K562 (cell line): ENCODE measurements around the gene FAM50A. TPM values are rescaled to one million over a fixed set of nuclear protein-coding genes. Genes with fewer than 3 reads are reported as not detected.

Source experiments
- ATAC-seq: fragments of 200-7000 bp; cut with Tn5 transposase; 3 replicates; pipeline ENCODE4 v1.9.1; 2020; ENCODE audit warnings: moderate library complexity
- BruUV-seq: library from RNA; stranded (reverse); fragments of 400-500 nt; replicated peaks from 2 replicates; lab custom pipeline; 2021; lab: Mats Ljungman, UMichigan
- CTCF ChIA-PET: fragments of 300-600 bp; formaldehyde crosslinking; extraction: SDS; loops from one replicate; lab custom pipeline; 2021; ENCODE audit warnings: low intra/inter-chr PET ratio; lab: Yijun Ruan, JAX
- POLR2A ChIA-PET: fragments of 300-600, 350-650 bp; sonication (Branson Sonifier 250); formaldehyde crosslinking; extraction: SDS; loops from one replicate; lab custom pipeline; 2021; ENCODE audit warnings: antibody characterized with exemption, inconsistent platforms; lab: Yijun Ruan, JAX
- DNase-seq, 4 experiments: peaks; one replicate each; pipeline versions ENCODE4 v3.0.0 to v3.0.0-alpha.2; 2011 to 2018; ENCODE audit warnings: low spot score in 3 of 4, mixed read lengths in 3 of 4; ENCODE audit errors: extremely low read depth in 1 of 4
- FAIRE-seq: peaks from 2 replicates; lab custom pipeline; 2011; peaks lifted over from hg19 to GRCh38; lab: Jason Lieb, UNC
- H2AFZ ChIP-seq: 2 replicates; pipeline ENCODE4 v1.6.0; 2011; ENCODE audit warnings: low read depth, low read length, control low read depth, inconsistent platforms
- H3K27ac ChIP-seq: fragments of 200-600 bp; 3 replicates; pipeline ENCODE4 v1.8.0; 2011; ENCODE audit warnings: low read depth, mild to moderate bottlenecking, control low read depth, inconsistent platforms, low read length, moderate library complexity, mixed read lengths; ENCODE audit errors: extremely low read depth
- H3K27me3 ChIP-seq, 2 experiments: fragments of 300-600 bp in 1 of 2; 2 replicates in 1 of 2; 3 replicates in 1 of 2; pipeline versions ENCODE4 v1.6.0 to v1.8.0; 2011; ENCODE audit warnings: inconsistent platforms in 2 of 2, low read length in 2 of 2, mild to moderate bottlenecking in 1 of 2, mixed read lengths in 1 of 2, moderate library complexity in 1 of 2; ENCODE audit not compliant: control insufficient read depth in 2 of 2, insufficient read depth in 2 of 2
- H3K36me3 ChIP-seq: fragments of 300-600 bp; 3 replicates; pipeline ENCODE4 v1.8.0; 2011; ENCODE audit warnings: mild to moderate bottlenecking, low read length, inconsistent platforms; ENCODE audit not compliant: control insufficient read depth, insufficient read depth
- H3K4me1 ChIP-seq, 2 experiments: fragments of 200-600 bp in 1 of 2; replicated peaks in 1 of 2; 2 replicates in 1 of 2; 3 replicates in 1 of 2; pipeline versions ENCODE4 v1.5.1 to v1.8.0; 2011; ENCODE audit warnings: inconsistent platforms in 2 of 2, low read length in 2 of 2, mild to moderate bottlenecking in 1 of 2, mixed read lengths in 1 of 2, moderate library complexity in 1 of 2; ENCODE audit not compliant: control insufficient read depth in 2 of 2, insufficient read depth in 2 of 2
- H3K4me2 ChIP-seq: 2 replicates; pipeline ENCODE4 v1.6.1; 2011; ENCODE audit warnings: low read length, control low read depth, inconsistent platforms, mixed read lengths; ENCODE audit not compliant: insufficient read depth
- H3K4me3 ChIP-seq: fragments of 200-600 bp; sonication (generic), shearing (Covaris generic); 2 replicates; pipeline ENCODE4 v1.5.1; 2016; ENCODE audit warnings: control low read depth, inconsistent platforms
- H3K79me2 ChIP-seq: fragments of 200-600 bp; 3 replicates; pipeline ENCODE4 v1.8.0; 2011; ENCODE audit warnings: low read length, inconsistent platforms; ENCODE audit not compliant: control insufficient read depth, insufficient read depth
- H3K9ac ChIP-seq, 2 experiments: 2 replicates each; pipeline versions ENCODE4 v1.6.0 to v1.6.1; 2011; ENCODE audit warnings: low read depth in 2 of 2, low read length in 2 of 2, control low read depth in 1 of 2, inconsistent platforms in 1 of 2, mild to moderate bottlenecking in 1 of 2, mixed read lengths in 1 of 2; ENCODE audit not compliant: insufficient read depth in 1 of 2
- H3K9me1 ChIP-seq: one replicate; pipeline ENCODE4 v1.6.0; 2011; ENCODE audit warnings: inconsistent platforms, mild to moderate bottlenecking, low read length, moderate library complexity; ENCODE audit not compliant: control insufficient read depth, insufficient read depth
- H3K9me3 ChIP-seq: replicated peaks from 2 replicates; pipeline ENCODE4 v1.5.1; 2011; ENCODE audit warnings: low read depth, low read length, inconsistent platforms; ENCODE audit not compliant: control insufficient read depth, insufficient read depth
- H4K20me1 ChIP-seq: replicated peaks from 2 replicates; pipeline ENCODE4 v1.6.1; 2011; ENCODE audit warnings: low read length, inconsistent platforms, mixed read lengths; ENCODE audit not compliant: control insufficient read depth, insufficient read depth
- ARNT ChIP-seq, 2 experiments: fragments of 450-650 bp; IDR thresholded peaks; 2 replicates each; pipeline ENCODE4 v1.6.1; 2016; ENCODE audit warnings: mild to moderate bottlenecking in 1 of 2
- CCNT2 ChIP-seq: IDR thresholded peaks from 2 replicates; pipeline ENCODE4 v1.6.1; 2011; ENCODE audit warnings: borderline replicate concordance, low read depth, mild to moderate bottlenecking, moderate library complexity, mixed read lengths, low read length; ENCODE audit not compliant: insufficient read length; ENCODE audit errors: extremely low read depth
- GABPB1 ChIP-seq: sonication (generic); formaldehyde crosslinking; IDR thresholded peaks from 2 replicates; pipeline ENCODE4 v1.8.0; 2022; ENCODE audit warnings: mild to moderate bottlenecking, missing genetic modification reagents
- IFI16 ChIP-seq: fragments of 250-450 bp; sonication (Bioruptor Pico); IDR thresholded peaks from 2 replicates; pipeline ENCODE4 v2.1.2; 2022; ENCODE audit warnings: mild to moderate bottlenecking, inconsistent platforms
- NFYB ChIP-seq: IDR thresholded peaks from 2 replicates; pipeline ENCODE4 v1.6.1; 2011; ENCODE audit warnings: mild to moderate bottlenecking, moderate library complexity; ENCODE audit not compliant: insufficient read length; ENCODE audit errors: extremely low read depth
- SAFB ChIP-seq: fragments of 200-400 bp; formaldehyde crosslinking; IDR thresholded peaks from 2 replicates; pipeline ENCODE4 v1.6.1; 2017; ENCODE audit warnings: low read depth, low read length, borderline replicate concordance
- SMARCA4 ChIP-seq: fragments of 450-650 bp; IDR thresholded peaks from 2 replicates; pipeline ENCODE4 v1.6.1; 2016
- SRSF3 ChIP-seq: fragments of 200-400 bp; formaldehyde crosslinking; IDR thresholded peaks from 2 replicates; pipeline ENCODE4 v1.6.1; 2016; ENCODE audit warnings: mild to moderate bottlenecking, low read length, moderate library complexity; ENCODE audit not compliant: insufficient read depth
- TBL1XR1 ChIP-seq, 2 experiments: IDR thresholded peaks; 2 replicates each; pipeline ENCODE4 v1.6.1; 2012; ENCODE audit warnings: improper control_type of control experiment in 2 of 2, low read length in 2 of 2, mild to moderate bottlenecking in 1 of 2
- THRAP3 ChIP-seq: fragments of 450-650 bp; IDR thresholded peaks from 2 replicates; pipeline ENCODE4 v1.6.1; 2016; ENCODE audit warnings: mild to moderate bottlenecking, inconsistent platforms, borderline replicate concordance
- WGBS: fragments of 100-300 bp; shearing (Covaris generic); methylation state at CpG from one replicate; pipeline ENCODE4 v1.1.6; 2016; ENCODE audit warnings: low coverage, mixed read lengths; ENCODE audit not compliant: insufficient coverage; ENCODE audit errors: missing lambda C conversion rate; 5-methylcytosine and 5-hydroxymethylcytosine counted together
- in situ Hi-C: fragments of 300-500 bp; cut with MboI; formaldehyde crosslinking; loops from 4 replicates; pipeline ENCODE4 v1.15.0; 2018; ENCODE audit warnings: inconsistent platforms, mixed read lengths
- intact Hi-C: fragments of 100-400 bp; cut with micrococcal nuclease; formaldehyde crosslinking; loops from 2 replicates; pipeline ENCODE4 v1.14.2; 2022
- polyA plus RNA-seq, 8 experiments: library from polyadenylated mRNA; depleted of rRNA in 4 of 8; stranded (reverse) in 5 of 8; unstranded in 3 of 8; fragments of >200 nt; fragmentation: Nextera tagmentation in 2 of 8; fragmentation: Illumina TruSeq in 1 of 8; extraction: Ambion mirVana in 2 of 8; extraction: Trizol in 1 of 8; gene quantifications; 2 replicates each; pipeline versions ENCODE4 v1.2.1 to v1.2.3, GENCODE V29; 2011 to 2014; ENCODE audit warnings: inconsistent platforms in 1 of 8, missing spikeins in 1 of 8
- total RNA-seq, 7 experiments: library from RNA; depleted of rRNA in 6 of 7; stranded (reverse); fragments of >200 nt in 6 of 7; fragmentation: Illumina TruSeq in 2 of 7; extraction: Trizol in 2 of 7; gene quantifications; 2 replicates each; pipeline versions ENCODE4 v1.2.1 to v1.2.3, GENCODE V29; 2011 to 2021; ENCODE audit warnings: low replicate concordance in 1 of 7
- TF ChIP-seq, protein P1 (sequence below): fragments of 450-650 bp; formaldehyde crosslinking; IDR thresholded peaks from 2 replicates; pipeline ENCODE4 v1.4.0; 2020; ENCODE audit warnings: mild to moderate bottlenecking, moderate library complexity
- TF ChIP-seq, protein P2 (sequence below), 3 experiments: IDR thresholded peaks in 2 of 3; conservative IDR thresholded peaks in 1 of 3; 2 replicates each; pipeline ENCODE4 v1.5.1; 2011 to 2012; ENCODE audit warnings: low read length in 3 of 3, mild to moderate bottlenecking in 3 of 3, control low read depth in 2 of 3, improper control_type of control experiment in 1 of 3, inconsistent platforms in 1 of 3, low read depth in 1 of 3, mixed read lengths in 1 of 3, moderate library complexity in 1 of 3; ENCODE audit not compliant: insufficient read depth in 2 of 3
- TF ChIP-seq, protein P3 (sequence below): fragments of 450-650 bp; IDR thresholded peaks from 2 replicates; pipeline ENCODE4 v1.6.1; 2017; ENCODE audit warnings: antibody characterized with exemption, mild to moderate bottlenecking

The FAM50A gene
- total and polyA plus RNA-seq, 9 of the 15 experiments (the other 6 are each of a cell fraction or from before 2014, with no cell fraction given): 4.4 to 114 (median 67.3) TPM

DNA sequence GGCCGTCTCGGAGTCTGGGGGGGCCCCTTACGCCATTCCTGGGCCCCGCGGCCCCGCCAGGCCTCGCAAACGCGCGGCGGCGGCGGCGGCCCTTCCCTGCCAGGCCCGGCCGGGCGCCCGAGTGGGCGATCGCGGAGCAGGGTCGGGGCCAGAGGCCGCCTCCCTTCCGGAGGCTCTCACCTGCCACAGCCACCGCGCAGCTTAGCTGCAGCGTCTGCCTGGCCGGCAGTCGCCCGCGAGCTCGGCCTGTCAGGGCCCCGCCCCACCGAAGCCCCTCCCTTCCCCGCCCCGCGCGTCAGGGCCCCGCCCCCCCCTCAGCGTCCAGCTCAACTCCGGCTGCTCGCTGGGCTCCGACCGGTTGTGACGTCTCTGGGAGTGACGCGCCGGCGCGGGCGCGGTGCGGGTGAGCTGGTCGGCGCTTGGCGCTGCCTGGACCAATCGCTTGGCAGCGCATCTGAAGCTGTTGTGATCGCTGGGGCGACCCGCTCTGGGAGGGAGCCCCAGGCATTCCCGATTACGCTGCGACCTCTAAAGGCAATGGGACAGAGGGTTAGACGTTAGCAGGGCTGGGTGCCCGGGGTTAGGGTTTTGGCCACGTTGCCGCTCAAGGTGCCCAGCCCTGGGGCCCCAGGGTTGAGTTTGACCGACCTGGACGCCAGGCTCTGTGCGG, 46.6 kb downstream of the FAM50A start, which contains the start of gene SLC10A3:
Gene SLC10A3, minus strand, starts transcription at position 216 of the 670 bp plus-strand sequence. CDS start 1,689 bp downstream, outside the sequence.
- in situ Hi-C loops: no loop called here
- ChIA-PET POLR2A (interaction anchor here (0.6 to 2.7 kb wide), 13 partner anchors 9 to 119 kb away, joined by 3 to 8 read pairs (median 4); no protein-coding TSS in a partner anchor), CTCF (no interaction called here)
- Histone ChIP-seq H3K36me3 (peaks cover 26% of the 10 kb centered on the region), H3K4me3 (peak within 1 kb of the TSS; percentile 72), H4K20me1 (peaks cover 7% of the 10 kb centered on the region; the same call in 1 of the 2 replicates), H3K9ac (peak within 1 kb of the TSS; percentile 85 to 98), H3K4me2 (peak within 1 kb of the TSS; percentile 93), H3K9me3 (no peaks in the 10 kb centered on the region), H2AFZ (peak within 1 kb of the TSS; percentile 59), H3K4me1 (peaks cover 36 to 73% of the 10 kb centered on the region in 2 experiments; a peak in 4 of 5 replicates), H3K27ac (peak within 1 kb of the TSS; percentile 87), H3K79me2 (peaks cover 46% of the 10 kb centered on the region), H3K27me3 (no peaks in the 10 kb centered on the region), H3K9me1 (no peaks in the 10 kb centered on the region)
- intact Hi-C loops: loop anchor here (5.0 to 10.0 kb wide), 2 partner anchors 37 to 116 kb away; partner anchors contain the start of genes EMD and FLNA
- no TSS peak for BruUV-seq
- WGBS: 0% methylated on average over 22 of the region's 71 CpGs
- ATAC-seq: peak; percentile 85
- FAIRE-seq: peak; percentile 92
- peak; percentile 87 to 96 (median 90) for DNase-seq
- peak; percentile 57; the same call in 1 of the 2 replicates for TF ChIP-seq GABPB1 (CRISPR knock-in tag)
- TF ChIP-seq, protein P1, sequence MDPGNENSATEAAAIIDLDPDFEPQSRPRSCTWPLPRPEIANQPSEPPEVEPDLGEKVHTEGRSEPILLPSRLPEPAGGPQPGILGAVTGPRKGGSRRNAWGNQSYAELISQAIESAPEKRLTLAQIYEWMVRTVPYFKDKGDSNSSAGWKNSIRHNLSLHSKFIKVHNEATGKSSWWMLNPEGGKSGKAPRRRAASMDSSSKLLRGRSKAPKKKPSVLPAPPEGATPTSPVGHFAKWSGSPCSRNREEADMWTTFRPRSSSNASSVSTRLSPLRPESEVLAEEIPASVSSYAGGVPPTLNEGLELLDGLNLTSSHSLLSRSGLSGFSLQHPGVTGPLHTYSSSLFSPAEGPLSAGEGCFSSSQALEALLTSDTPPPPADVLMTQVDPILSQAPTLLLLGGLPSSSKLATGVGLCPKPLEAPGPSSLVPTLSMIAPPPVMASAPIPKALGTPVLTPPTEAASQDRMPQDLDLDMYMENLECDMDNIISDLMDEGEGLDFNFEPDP (CRISPR knock-in tag): no peak
- TF ChIP-seq SMARCA4: 0 out of 2 replicates have a peak, but pooled peaks have one; percentile 48
- TF ChIP-seq, protein P2, sequence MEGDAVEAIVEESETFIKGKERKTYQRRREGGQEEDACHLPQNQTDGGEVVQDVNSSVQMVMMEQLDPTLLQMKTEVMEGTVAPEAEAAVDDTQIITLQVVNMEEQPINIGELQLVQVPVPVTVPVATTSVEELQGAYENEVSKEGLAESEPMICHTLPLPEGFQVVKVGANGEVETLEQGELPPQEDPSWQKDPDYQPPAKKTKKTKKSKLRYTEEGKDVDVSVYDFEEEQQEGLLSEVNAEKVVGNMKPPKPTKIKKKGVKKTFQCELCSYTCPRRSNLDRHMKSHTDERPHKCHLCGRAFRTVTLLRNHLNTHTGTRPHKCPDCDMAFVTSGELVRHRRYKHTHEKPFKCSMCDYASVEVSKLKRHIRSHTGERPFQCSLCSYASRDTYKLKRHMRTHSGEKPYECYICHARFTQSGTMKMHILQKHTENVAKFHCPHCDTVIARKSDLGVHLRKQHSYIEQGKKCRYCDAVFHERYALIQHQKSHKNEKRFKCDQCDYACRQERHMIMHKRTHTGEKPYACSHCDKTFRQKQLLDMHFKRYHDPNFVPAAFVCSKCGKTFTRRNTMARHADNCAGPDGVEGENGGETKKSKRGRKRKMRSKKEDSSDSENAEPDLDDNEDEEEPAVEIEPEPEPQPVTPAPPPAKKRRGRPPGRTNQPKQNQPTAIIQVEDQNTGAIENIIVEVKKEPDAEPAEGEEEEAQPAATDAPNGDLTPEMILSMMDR (IDR thresholded peaks at IDR 0.05 in 2 of 3, conservative IDR thresholded peaks at IDR 0.05 in 1 of 3; ENCODE audit: insufficient read depth in 2 of 3, low read depth in 1 of 3, low read length in 3 of 3): peak in 2 of 3 experiments; percentile 21 to 42; a peak in 2 of 6 replicates
- TF ChIP-seq SRSF3: no peak
- TF ChIP-seq ARNT (IDR thresholded peaks at IDR 0.05): no peak
- peak; percentile 46 for TF ChIP-seq CCNT2
- TF ChIP-seq IFI16 (CRISPR knock-in tag): no peak
- TF ChIP-seq, protein P3, sequence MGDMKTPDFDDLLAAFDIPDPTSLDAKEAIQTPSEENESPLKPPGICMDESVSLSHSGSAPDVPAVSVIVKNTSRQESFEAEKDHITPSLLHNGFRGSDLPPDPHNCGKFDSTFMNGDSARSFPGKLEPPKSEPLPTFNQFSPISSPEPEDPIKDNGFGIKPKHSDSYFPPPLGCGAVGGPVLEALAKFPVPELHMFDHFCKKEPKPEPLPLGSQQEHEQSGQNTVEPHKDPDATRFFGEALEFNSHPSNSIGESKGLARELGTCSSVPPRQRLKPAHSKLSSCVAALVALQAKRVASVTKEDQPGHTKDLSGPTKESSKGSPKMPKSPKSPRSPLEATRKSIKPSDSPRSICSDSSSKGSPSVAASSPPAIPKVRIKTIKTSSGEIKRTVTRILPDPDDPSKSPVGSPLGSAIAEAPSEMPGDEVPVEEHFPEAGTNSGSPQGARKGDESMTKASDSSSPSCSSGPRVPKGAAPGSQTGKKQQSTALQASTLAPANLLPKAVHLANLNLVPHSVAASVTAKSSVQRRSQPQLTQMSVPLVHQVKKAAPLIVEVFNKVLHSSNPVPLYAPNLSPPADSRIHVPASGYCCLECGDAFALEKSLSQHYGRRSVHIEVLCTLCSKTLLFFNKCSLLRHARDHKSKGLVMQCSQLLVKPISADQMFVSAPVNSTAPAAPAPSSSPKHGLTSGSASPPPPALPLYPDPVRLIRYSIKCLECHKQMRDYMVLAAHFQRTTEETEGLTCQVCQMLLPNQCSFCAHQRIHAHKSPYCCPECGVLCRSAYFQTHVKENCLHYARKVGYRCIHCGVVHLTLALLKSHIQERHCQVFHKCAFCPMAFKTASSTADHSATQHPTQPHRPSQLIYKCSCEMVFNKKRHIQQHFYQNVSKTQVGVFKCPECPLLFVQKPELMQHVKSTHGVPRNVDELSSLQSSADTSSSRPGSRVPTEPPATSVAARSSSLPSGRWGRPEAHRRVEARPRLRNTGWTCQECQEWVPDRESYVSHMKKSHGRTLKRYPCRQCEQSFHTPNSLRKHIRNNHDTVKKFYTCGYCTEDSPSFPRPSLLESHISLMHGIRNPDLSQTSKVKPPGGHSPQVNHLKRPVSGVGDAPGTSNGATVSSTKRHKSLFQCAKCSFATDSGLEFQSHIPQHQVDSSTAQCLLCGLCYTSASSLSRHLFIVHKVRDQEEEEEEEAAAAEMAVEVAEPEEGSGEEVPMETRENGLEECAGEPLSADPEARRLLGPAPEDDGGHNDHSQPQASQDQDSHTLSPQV: 0 out of 2 replicates have a peak, but pooled peaks have one; percentile 41
- TF ChIP-seq THRAP3: no peak
- TF ChIP-seq SAFB: no peak
- TF ChIP-seq NFYB: peak; percentile 3
- peak in 1 of 2 experiments; percentile 51; a peak in 2 of 4 replicates for TF ChIP-seq TBL1XR1 (IDR thresholded peaks at IDR 0.05; ENCODE audit: low read length in 2 of 2)
